Activated T-cell treated with anti-CD3 and anti-CD28 coated beads for 1 hour (primary cell): ENCODE data around the gene IRX2.

Source experiments
- DNase-seq: peaks from one replicate; pipeline ENCODE4 v3.0.0-alpha.2; 2020; ENCODE audit warnings: low read depth

IRX2 gene

DNA sequence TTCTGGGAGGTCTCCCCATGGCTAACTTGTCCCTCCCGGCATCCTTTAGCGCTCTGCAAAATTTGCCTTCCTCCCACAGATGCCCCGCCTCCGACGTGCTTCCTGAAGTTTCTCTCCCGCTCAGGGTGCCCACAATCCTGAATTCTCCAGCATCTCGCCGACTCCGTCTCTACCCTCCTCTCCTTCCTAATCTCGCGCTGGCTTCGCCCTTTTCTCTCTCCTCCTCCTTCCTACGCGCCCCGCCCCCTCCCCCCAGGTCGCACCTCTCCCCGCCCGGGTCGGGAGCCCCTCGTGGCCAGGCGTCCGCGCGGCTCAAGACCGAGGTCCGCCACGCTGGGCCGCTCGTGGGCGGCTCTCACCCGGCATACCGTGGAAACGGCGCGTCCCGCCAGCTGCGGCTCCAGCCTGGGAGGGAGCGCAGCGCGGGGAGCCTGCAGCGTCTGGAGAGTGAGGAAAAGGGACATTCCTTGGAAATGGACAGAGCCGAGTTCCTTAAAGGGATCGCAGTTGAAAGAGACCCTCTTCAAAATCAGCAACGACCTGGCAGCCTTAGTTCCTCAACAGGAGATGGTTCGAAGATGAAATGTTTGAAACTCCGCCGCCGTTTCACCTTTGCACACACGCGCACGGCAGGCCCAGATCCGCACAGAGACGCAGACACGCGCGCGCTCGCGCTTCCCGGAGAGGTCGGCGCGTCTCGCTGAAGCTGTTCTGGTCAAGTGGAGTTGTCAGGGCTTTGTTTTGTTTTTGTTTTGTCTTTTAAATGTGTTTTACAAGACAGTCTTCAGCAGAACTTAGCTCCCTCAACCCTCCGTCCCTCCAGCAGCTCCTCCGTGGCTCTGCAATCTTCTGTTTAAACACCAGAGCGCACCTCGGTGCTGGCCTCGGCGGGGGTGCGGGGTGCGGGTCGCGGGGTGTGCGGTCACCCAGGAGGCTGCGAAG is 5.0 kb upstream of the IRX2 start:
- DNase-seq = no peak

DNA sequence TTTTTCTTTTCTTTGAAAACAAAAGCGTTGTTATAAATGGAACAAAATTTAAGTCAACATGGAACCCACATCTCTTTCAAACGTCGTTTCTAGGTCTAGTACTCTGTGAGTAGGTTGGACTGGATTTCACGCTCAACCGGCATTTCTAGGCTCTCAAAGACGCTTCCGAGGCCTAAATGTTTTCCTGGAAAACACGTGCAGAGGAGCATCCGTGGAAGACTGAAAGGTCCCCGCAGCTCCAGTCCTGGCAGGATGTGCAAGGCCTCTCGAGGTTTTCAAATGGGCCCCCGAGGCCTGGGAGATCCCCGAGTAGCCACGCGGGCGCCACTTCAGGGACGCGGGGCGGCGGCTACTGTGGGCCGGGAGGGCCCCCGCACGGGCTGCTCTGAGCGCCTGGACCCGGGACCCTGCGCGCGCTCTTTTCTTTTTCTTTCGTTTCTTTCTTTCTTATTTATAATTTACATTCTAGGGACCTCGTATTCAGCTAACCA is 4.2 kb upstream of the IRX2 start:
- DNase-seq = no peak

GRCh38 chr5:2755076-2755680 is 3.7 kb upstream of the IRX2 start:
- no peak for DNase-seq

- DNase-seq = no peak
Observed at GRCh38 chr5:2754581-2755075, 3.2 kb upstream of the IRX2 start.

GRCh38 chr5:2753452-2754420 is 2.3 kb upstream of the IRX2 start:
- DNase-seq = no peak

DNA sequence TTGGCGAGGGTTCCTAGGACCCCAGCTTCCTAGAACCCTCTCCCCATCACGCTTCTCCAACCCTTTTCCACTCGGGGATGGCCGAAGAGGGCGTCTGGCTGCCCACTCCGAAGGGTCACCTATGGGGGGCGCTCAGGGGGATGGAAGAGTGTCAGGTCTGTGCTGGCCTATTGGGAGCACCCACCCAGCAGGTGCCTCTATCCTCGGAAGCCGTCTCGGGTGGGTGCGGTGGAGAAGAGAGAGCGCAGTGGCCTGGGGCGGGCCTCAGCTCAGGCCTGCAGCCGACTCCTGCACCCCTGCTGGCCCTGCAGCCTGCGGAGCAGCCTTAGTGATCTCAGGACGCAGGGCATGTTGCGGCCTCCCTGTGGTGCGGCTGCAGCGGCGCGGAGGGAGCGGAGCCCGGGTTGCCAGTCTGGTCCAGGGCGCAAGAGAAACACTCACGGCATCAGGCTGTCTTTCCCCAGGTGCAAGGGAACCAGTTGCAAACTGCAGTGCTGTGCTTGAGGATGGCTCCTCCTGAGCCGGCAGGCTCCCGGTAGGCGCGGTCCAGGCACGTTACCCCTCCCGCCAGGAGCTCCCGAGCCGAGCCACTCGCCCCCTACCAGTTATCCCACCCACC is 1.5 kb upstream of the IRX2 start:
- no peak for DNase-seq

DNA sequence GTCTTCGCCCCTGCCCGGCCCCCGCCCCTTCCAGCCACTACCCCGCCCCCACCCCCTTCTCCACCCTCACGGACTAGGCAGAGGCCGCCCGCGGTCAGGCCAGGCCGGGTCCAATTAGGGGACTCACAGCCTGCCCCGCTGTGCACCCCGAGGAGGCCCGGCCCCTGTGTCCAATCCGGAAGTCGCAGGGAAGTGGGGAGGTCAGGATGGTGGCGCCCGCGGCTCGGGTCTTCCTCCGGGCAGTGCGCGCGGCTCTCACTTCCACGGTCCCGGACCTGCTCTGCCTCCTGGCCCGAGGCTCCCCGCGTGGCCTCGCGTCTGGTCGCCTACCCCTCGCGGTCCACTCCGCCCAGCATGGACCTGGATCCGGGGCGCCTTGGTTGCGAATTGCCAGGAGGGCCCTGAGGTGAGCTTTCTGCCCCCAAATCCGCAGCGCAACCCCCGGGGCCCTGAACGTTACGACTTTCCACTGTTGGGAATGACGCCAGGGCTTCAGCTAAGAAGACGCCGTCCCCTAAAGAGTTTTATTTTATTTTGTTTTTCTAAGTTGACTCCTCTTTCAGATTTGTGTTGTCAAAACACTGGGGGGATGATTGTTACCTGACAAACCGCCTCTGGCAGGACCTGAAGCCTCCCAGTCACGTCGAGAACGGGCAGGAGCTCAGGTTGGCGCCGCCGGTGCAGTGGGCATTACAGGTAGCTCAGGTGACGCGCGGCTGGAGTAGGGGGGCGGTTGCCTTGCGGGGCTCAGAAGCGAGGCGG is 763 bp upstream of the IRX2 start:
- no peak for DNase-seq

GRCh38 chr5:2750758-2751464 is 566 bp downstream of the IRX2 start:
- DNase-seq = no peak

DNA sequence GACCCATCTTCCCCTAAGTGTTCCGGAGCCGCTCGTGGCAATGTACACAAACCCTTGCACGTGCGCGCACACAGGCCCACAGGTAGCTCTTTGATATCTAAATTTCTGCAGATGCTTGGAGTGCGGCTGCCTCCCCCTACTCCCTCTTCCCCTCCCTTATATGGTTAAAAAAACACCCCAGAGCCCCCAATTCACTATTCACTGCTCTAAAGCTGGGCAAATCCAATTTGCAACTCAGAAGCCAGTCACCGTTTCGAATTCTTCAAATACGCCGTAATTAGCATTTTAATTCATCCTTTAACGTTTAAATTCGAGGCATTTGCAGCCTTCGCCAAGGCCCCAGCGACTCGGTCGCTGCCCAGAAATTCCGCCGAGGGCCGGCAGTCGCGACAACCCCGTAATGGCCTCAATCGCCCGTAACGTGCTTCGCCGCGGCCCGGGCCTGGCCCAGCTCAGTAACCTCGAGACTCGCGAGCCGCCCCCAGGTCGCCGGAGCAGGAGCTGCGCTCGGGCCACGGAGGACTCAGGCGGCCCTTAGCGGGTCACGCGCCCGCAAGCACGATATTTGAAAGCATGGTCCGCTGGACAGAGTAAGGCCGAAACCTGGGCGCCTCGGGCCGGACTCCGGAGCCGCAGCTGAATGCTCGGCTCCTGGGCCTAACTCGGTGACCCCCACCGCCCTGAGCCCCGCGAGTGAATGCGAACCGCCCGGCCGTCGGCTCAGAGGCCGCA is 1.3 kb downstream of the IRX2 start:
- DNase-seq = no peak

GRCh38 chr5:2749514-2750025 is 1.9 kb downstream of the IRX2 start:
- no peak for DNase-seq

- DNase-seq = no peak
Observed at GRCh38 chr5:2748861-2749513, 2.5 kb downstream of the IRX2 start.

DNA sequence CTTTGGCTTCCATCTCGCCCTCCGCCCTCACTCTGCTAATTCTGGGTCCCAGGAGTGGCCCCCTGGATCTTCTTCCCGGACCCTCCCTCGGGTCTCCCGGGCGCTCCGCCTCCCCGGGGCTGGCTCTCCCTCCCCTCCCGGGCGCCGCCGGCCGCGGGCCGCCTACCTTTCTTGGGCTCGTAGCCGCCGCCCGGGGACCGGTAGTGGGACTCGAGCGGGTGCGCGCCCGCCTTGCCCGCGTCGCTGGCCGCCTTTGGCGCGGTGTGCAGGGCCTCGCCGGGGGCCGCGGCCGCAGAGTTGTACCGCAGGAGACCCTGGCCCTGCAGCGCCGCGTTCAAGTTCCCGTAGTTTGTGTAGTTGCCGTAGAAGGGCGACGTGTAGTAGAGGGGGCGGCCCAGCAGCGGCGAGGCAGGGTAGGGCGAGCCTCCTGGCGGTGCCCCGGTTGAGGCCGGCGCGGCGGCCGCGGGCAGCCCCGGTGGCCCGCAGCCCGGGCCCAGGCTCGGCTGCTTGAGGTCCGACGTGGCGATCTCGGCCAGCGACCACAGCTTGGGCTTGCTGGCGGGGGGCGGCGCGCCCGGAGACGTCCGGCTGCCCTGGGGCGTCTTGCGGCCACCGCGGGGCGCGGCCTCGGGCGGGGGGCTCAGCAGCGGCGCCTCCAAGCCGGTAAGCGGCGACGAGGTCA is 3.2 kb downstream of the IRX2 start:
- no peak for DNase-seq

DNA sequence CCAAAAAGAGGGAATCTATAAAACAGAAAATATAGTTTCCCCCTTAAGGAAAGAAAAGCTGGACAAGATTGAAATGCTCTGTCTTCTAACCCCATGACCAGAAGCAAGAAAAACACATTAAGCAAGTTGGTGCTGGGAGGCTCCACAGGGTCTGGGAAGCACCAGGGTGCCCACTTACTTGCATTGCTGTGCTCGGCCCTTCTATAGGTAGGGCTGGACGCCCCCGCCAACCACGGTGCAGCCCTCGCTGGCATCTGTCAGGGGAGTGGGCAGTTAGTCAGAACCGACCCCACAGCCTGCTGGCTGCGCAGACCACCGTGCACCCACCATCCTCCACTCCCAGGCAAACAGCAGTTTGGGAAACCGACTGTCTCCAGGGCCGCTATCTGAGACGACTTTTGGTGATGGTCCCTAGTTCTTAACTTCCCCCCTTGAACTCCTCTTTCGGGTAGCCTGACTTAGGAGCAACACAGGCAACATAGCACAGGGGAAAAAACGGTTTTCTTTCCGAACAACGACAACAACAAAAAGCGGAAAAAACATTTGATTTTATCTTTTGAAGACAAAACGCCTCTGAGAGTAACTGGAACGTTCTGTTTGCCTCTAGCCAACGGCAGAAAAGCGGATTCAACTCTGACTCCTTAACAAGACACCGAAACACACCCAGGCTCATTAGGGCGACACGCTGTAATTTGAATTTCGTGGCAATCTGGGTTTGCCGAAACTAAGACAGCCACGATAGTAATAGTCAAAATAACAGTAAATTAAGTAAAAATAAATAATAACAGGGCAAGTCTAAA is 3.9 kb downstream of the IRX2 start:
- DNase-seq = no peak

- DNase-seq = no peak
Observed at GRCh38 chr5:2746561-2747032, 4.9 kb downstream of the IRX2 start.

GRCh38 chr5:2744485-2744884 is 7.0 kb downstream of the IRX2 start:
- DNase-seq = no peak

- DNase-seq = no peak
Observed at GRCh38 chr5:2742921-2743679, 8.4 kb downstream of the IRX2 start.
